Small intestine (tissue), 7 donors: ENCODE results near the gene GALNT18. TPM values are rescaled to one million over a fixed set of nuclear protein-coding genes. Genes with fewer than 3 reads are reported as not detected.

Experiments
- DNase-seq, 2 donors: peaks; one replicate each; pipeline versions ENCODE4 v3.0.0 to v3.0.0-alpha.2; 2013
- FAIRE-seq: peaks from 2 replicates; lab custom pipeline; 2012; peaks lifted over from hg19 to GRCh38; lab: Jason Lieb, UNC
- H3K27ac ChIP-seq, 3 donors: one replicate each; pipeline ENCODE4 v1.5.1; 2013; ENCODE audit warnings: low read length in 2 of 3, mild to moderate bottlenecking in 2 of 3, control low read depth in 1 of 3, inconsistent platforms in 1 of 3, low read depth in 1 of 3, moderate library complexity in 1 of 3
- H3K27me3 ChIP-seq, 3 donors: one replicate each; pipeline ENCODE4 v1.6.1; 2013; ENCODE audit warnings: low read length in 3 of 3, inconsistent platforms in 1 of 3; ENCODE audit not compliant: control insufficient read depth in 3 of 3, insufficient read depth in 3 of 3
- H3K36me3 ChIP-seq, 3 donors: one replicate each; pipeline ENCODE4 v1.6.1; 2013; ENCODE audit warnings: low read length in 3 of 3, inconsistent platforms in 1 of 3, low read depth in 1 of 3, mild to moderate bottlenecking in 1 of 3, moderate library complexity in 1 of 3; ENCODE audit not compliant: control insufficient read depth in 3 of 3, insufficient read depth in 2 of 3
- H3K4me1 ChIP-seq, 3 donors: one replicate each; pipeline ENCODE4 v1.6.1; 2013; ENCODE audit warnings: low read length in 2 of 3, inconsistent platforms in 1 of 3, low read depth in 1 of 3, mild to moderate bottlenecking in 1 of 3, moderate library complexity in 1 of 3; ENCODE audit not compliant: control insufficient read depth in 3 of 3, insufficient read depth in 2 of 3
- H3K4me3 ChIP-seq, 3 donors: one replicate each; pipeline ENCODE4 v1.5.1; 2013; ENCODE audit warnings: low read length in 3 of 3, control low read depth in 1 of 3, inconsistent platforms in 1 of 3, low read depth in 1 of 3, mild to moderate bottlenecking in 1 of 3, moderate library complexity in 1 of 3
- H3K9me3 ChIP-seq, 2 donors: one replicate each; pipeline ENCODE4 v1.6.1; 2013; ENCODE audit warnings: low read depth in 1 of 2, low read length in 1 of 2; ENCODE audit not compliant: control insufficient read depth in 2 of 2, insufficient read depth in 1 of 2
- WGBS, 3 donors: extraction: QIAGEN DNeasy Blood & Tissue Kit; methylation state at CpG; one replicate each; pipeline ENCODE4 v1.1.7; 2013; 5-methylcytosine and 5-hydroxymethylcytosine counted together
- polyA plus RNA-seq, 4 donors: library from polyadenylated mRNA; stranded (reverse) in 3 of 4; unstranded in 1 of 4; fragments of 200-250 nt in 3 of 4; fragments of 120-200 nt in 1 of 4; gene quantifications; one replicate each; pipeline versions ENCODE4 v1.2.1 to v1.2.3, GENCODE V29; 2013
- donor health status: healthy with polysubstance abuse.
- donor health status: control.
- donor health status: control.
- donor health status: Bipolar disorder and iron deficiency.
- donor health status: healthy.

The GALNT18 gene
- polyA plus RNA-seq, 4 donors: 0.45 to 18.9 (median 1.5) TPM

- no peaks in the 10 kb centered on the region for H3K4me1 ChIP-seq
- FAIRE-seq (no peak), DNase-seq (no peak)
- H3K36me3 ChIP-seq: no peaks in the 10 kb centered on the region
- WGBS, 3 donors: 51 to 67% (median 53%) methylated on average over 3 of the region's 3 CpGs
- no peaks in the 10 kb centered on the region for H3K9me3 ChIP-seq
- H3K4me3 ChIP-seq: no peak overlapping the region
- H3K27me3 ChIP-seq: peaks cover 0 to 19% (median 2%) of the 10 kb centered on the region in 3 donors
- H3K27ac ChIP-seq: no peak overlapping the region
Measured at GRCh38 chr11:11636671-11637070, 14.9 kb upstream of the GALNT18 start.

- Histone ChIP-seq H3K4me1 (no peaks in the 10 kb centered on the region), H3K4me3 (no peak overlapping the region), H3K9me3 (no peaks in the 10 kb centered on the region), H3K27me3 (peaks cover 0 to 15% (median 2%) of the 10 kb centered on the region in 3 donors), H3K27ac (no peak overlapping the region), H3K36me3 (no peaks in the 10 kb centered on the region)
- 57 to 61% (median 58%) methylated on average over 5 of the region's 5 CpGs for WGBS, 3 donors
- DNase-seq (no peak), FAIRE-seq (no peak)
Measured at GRCh38 chr11:11635443-11635842, 13.6 kb upstream of the GALNT18 start.

- Histone ChIP-seq H3K9me3 (no peaks in the 10 kb centered on the region), H3K4me1 (no peaks in the 10 kb centered on the region), H3K4me3 (no peak overlapping the region), H3K27ac (no peak overlapping the region), H3K36me3 (no peaks in the 10 kb centered on the region), H3K27me3 (peaks cover 0 to 20% (median 0%) of the 10 kb centered on the region in 3 donors)
- 71 to 77% (median 76%) methylated on average over 8 of the region's 8 CpGs for WGBS, 3 donors
- no peak for FAIRE-seq
- no peak for DNase-seq
Measured at GRCh38 chr11:11629368-11629767, 7.6 kb upstream of the GALNT18 start.

GRCh38 chr11:11628651-11629050 is 6.8 kb upstream of the GALNT18 start:
- DNase-seq (no peak), FAIRE-seq (no peak)
- Histone ChIP-seq H3K27me3 (peaks cover 0 to 26% (median 0%) of the 10 kb centered on the region in 3 donors), H3K9me3 (no peaks in the 10 kb centered on the region), H3K36me3 (no peaks in the 10 kb centered on the region), H3K4me1 (no peaks in the 10 kb centered on the region), H3K4me3 (no peak overlapping the region), H3K27ac (no peak overlapping the region)
- 59 to 81% (median 76%) methylated on average over 4 of the region's 4 CpGs for WGBS, 3 donors

GRCh38 chr11:11626128-11626527 is 4.3 kb upstream of the GALNT18 start:
- Histone ChIP-seq H3K36me3 (no peaks in the 10 kb centered on the region), H3K4me3 (no peak overlapping the region), H3K4me1 (peaks cover 0 to 6% (median 2%) of the 10 kb centered on the region in 3 donors), H3K9me3 (no peaks in the 10 kb centered on the region), H3K27me3 (peaks cover 0 to 42% (median 4%) of the 10 kb centered on the region in 3 donors), H3K27ac (no peak overlapping the region)
- DNase-seq: no peak
- no peak for FAIRE-seq
- WGBS, 3 donors: 75 to 83% (median 81%) methylated on average over 1 of the region's 1 CpG

GRCh38 chr11:11624926-11625325 is 3.1 kb upstream of the GALNT18 start:
- WGBS, 3 donors: 88 to 90% (median 88%) methylated on average over 4 of the region's 4 CpGs
- H3K27ac ChIP-seq: no peak overlapping the region
- H3K27me3 ChIP-seq: peaks cover 4 to 54% (median 5%) of the 10 kb centered on the region in 3 donors

GRCh38 chr11:11624204-11624603 is 2.4 kb upstream of the GALNT18 start:
- FAIRE-seq: no peak
- no peak overlapping the region for H3K27ac ChIP-seq

More at GRCh38 chr11:11624926-11625325, 3.1 kb upstream of the GALNT18 start:
- no peaks in the 10 kb centered on the region for H3K36me3 ChIP-seq
- H3K9me3 ChIP-seq: no peaks in the 10 kb centered on the region
- no peak for FAIRE-seq
- no peak for DNase-seq
- H3K4me3 ChIP-seq: no peak overlapping the region
- H3K4me1 ChIP-seq: peaks cover 0 to 16% (median 2%) of the 10 kb centered on the region in 3 donors

GRCh38 chr11:11622772-11623171 is 967 bp upstream of the GALNT18 start:
- no peak for DNase-seq
- H3K27me3 ChIP-seq: peaks cover 5 to 60% (median 8%) of the 10 kb centered on the region in 3 donors
- H3K27ac ChIP-seq: peak overlapping the region in 1 of 3 donors; percentile 60
- H3K9me3 ChIP-seq: no peaks in the 10 kb centered on the region
- 16 to 52% (median 34%) methylated on average over 5 of the region's 5 CpGs for WGBS, 3 donors
- FAIRE-seq: no peak
- H3K4me1 ChIP-seq: peaks cover 0 to 16% (median 2%) of the 10 kb centered on the region in 3 donors
- no peaks in the 10 kb centered on the region for H3K36me3 ChIP-seq
- no peak overlapping the region for H3K4me3 ChIP-seq

More at GRCh38 chr11:11624204-11624603, 2.4 kb upstream of the GALNT18 start:
- Histone ChIP-seq H3K9me3 (no peaks in the 10 kb centered on the region), H3K4me3 (no peak overlapping the region), H3K4me1 (peaks cover 0 to 16% (median 2%) of the 10 kb centered on the region in 3 donors), H3K27me3 (peaks cover 4 to 59% (median 5%) of the 10 kb centered on the region in 3 donors), H3K36me3 (no peaks in the 10 kb centered on the region)
- WGBS, 3 donors: 78 to 85% (median 82%) methylated on average over 3 of the region's 3 CpGs
- DNase-seq: no peak

- WGBS, 3 donors: 10 to 21% (median 18%) methylated on average over 11 to 12 of the region's 12 CpGs
- Histone ChIP-seq H3K36me3 (no peaks in the 10 kb centered on the region), H3K27me3 (peaks cover 5 to 60% (median 8%) of the 10 kb centered on the region in 3 donors), H3K4me3 (peak overlapping the region in 1 of 3 donors; percentile 28), H3K4me1 (peaks cover 0 to 16% (median 2%) of the 10 kb centered on the region in 3 donors), H3K9me3 (no peaks in the 10 kb centered on the region), H3K27ac (peak overlapping the region in 1 of 3 donors; percentile 67)
- DNase-seq (no peak), FAIRE-seq (no peak)
Measured at GRCh38 chr11:11622340-11622706, 518 bp upstream of the GALNT18 start.
